ENCODE measurements around the gene PARM1.
A peak's percentile ranks its signal among the peaks of the same experiment; 100 is the strongest.

Gene PARM1

GRCh38 chr4:74932832-74933561 lies at the start of gene PARM1:
Gene PARM1 (plus strand): TSS chr4:74933116. CDS start chr4:74933328, 212 bp downstream.
- peaks cover 43% of the 10 kb centered on the region for H3K27me3 ChIP-seq (ENCODE audit: control insufficient read depth, insufficient read depth, low read length)
- peak within 1 kb of the TSS; percentile 45 for H3K9ac ChIP-seq (ENCODE audit: low read length)
- H3K36me3 ChIP-seq (ENCODE audit: control insufficient read depth, insufficient read depth, low read length): no peaks in the 10 kb centered on the region
- H3K9me3 ChIP-seq (ENCODE audit: control insufficient read depth, insufficient read depth, low read depth, low read length): 0 out of 2 replicates have a peak, but pooled peaks cover 3% of the 10 kb centered on the region
- H3K4me3 ChIP-seq (ENCODE audit: low read depth, low read length): peak within 1 kb of the TSS; percentile 82
- H3K27ac ChIP-seq (ENCODE audit: low read depth, low read length): no peak within 1 kb of the TSS
- peaks cover 10% of the 10 kb centered on the region; the same call in 1 of the 2 replicates for H3K4me1 ChIP-seq (ENCODE audit: control insufficient read depth, insufficient read depth, low read length)

- H3K4me1 ChIP-seq (ENCODE audit: control insufficient read depth, insufficient read depth, low read length): no peaks in the 10 kb centered on the region
- H3K27ac ChIP-seq (ENCODE audit: low read depth, low read length): no peak overlapping the region
- H3K4me3 ChIP-seq (ENCODE audit: low read depth, low read length): no peak overlapping the region
Measured at GRCh38 chr4:74884266-74884665, 48.6 kb upstream of the PARM1 start.

GRCh38 chr4:74886484-74886883 lies 46.4 kb upstream of the PARM1 start:
- H3K27ac ChIP-seq (ENCODE audit: low read depth, low read length): peak overlapping the region; percentile 18; the same call in 1 of the 2 replicates

More at GRCh38 chr4:74884266-74884665, 48.6 kb upstream of the PARM1 start:
- Histone ChIP-seq H3K9ac (ENCODE audit: low read length) (no peak overlapping the region), H3K36me3 (ENCODE audit: control insufficient read depth, insufficient read depth, low read length) (no peaks in the 10 kb centered on the region), H3K9me3 (ENCODE audit: control insufficient read depth, insufficient read depth, low read depth, low read length) (no peaks in the 10 kb centered on the region), H3K27me3 (ENCODE audit: control insufficient read depth, insufficient read depth, low read length) (no peaks in the 10 kb centered on the region)

GRCh38 chr4:74890341-74890740 lies 42.6 kb upstream of the PARM1 start:
- H3K27ac ChIP-seq (ENCODE audit: low read depth, low read length): no peak overlapping the region
- no peak overlapping the region for H3K9ac ChIP-seq (ENCODE audit: low read length)
- H3K27me3 ChIP-seq (ENCODE audit: control insufficient read depth, insufficient read depth, low read length): no peaks in the 10 kb centered on the region
- no peaks in the 10 kb centered on the region for H3K9me3 ChIP-seq (ENCODE audit: control insufficient read depth, insufficient read depth, low read depth, low read length)
- no peaks in the 10 kb centered on the region for H3K36me3 ChIP-seq (ENCODE audit: control insufficient read depth, insufficient read depth, low read length)
- no peaks in the 10 kb centered on the region for H3K4me1 ChIP-seq (ENCODE audit: control insufficient read depth, insufficient read depth, low read length)
- H3K4me3 ChIP-seq (ENCODE audit: low read depth, low read length): no peak overlapping the region

More at GRCh38 chr4:74886484-74886883, 46.4 kb upstream of the PARM1 start:
- H3K9ac ChIP-seq (ENCODE audit: low read length): no peak overlapping the region
- no peaks in the 10 kb centered on the region for H3K36me3 ChIP-seq (ENCODE audit: control insufficient read depth, insufficient read depth, low read length)
- no peaks in the 10 kb centered on the region for H3K4me1 ChIP-seq (ENCODE audit: control insufficient read depth, insufficient read depth, low read length)
- no peak overlapping the region for H3K4me3 ChIP-seq (ENCODE audit: low read depth, low read length)
- no peaks in the 10 kb centered on the region for H3K9me3 ChIP-seq (ENCODE audit: control insufficient read depth, insufficient read depth, low read depth, low read length)
- no peaks in the 10 kb centered on the region for H3K27me3 ChIP-seq (ENCODE audit: control insufficient read depth, insufficient read depth, low read length)

GRCh38 chr4:74891037-74891436 lies 41.9 kb upstream of the PARM1 start:
- H3K27ac ChIP-seq (ENCODE audit: low read depth, low read length): no peak overlapping the region
- no peaks in the 10 kb centered on the region for H3K36me3 ChIP-seq (ENCODE audit: control insufficient read depth, insufficient read depth, low read length)
- H3K4me3 ChIP-seq (ENCODE audit: low read depth, low read length): no peak overlapping the region
- no peaks in the 10 kb centered on the region for H3K9me3 ChIP-seq (ENCODE audit: control insufficient read depth, insufficient read depth, low read depth, low read length)
- no peaks in the 10 kb centered on the region for H3K27me3 ChIP-seq (ENCODE audit: control insufficient read depth, insufficient read depth, low read length)
- no peaks in the 10 kb centered on the region for H3K4me1 ChIP-seq (ENCODE audit: control insufficient read depth, insufficient read depth, low read length)
- H3K9ac ChIP-seq (ENCODE audit: low read length): no peak overlapping the region

- Histone ChIP-seq H3K36me3 (ENCODE audit: control insufficient read depth, insufficient read depth, low read length) (no peaks in the 10 kb centered on the region), H3K4me1 (ENCODE audit: control insufficient read depth, insufficient read depth, low read length) (no peaks in the 10 kb centered on the region), H3K27me3 (ENCODE audit: control insufficient read depth, insufficient read depth, low read length) (no peaks in the 10 kb centered on the region), H3K9ac (ENCODE audit: low read length) (no peak overlapping the region), H3K27ac (ENCODE audit: low read depth, low read length) (no peak overlapping the region), H3K9me3 (ENCODE audit: control insufficient read depth, insufficient read depth, low read depth, low read length) (no peaks in the 10 kb centered on the region), H3K4me3 (ENCODE audit: low read depth, low read length) (no peak overlapping the region)
Measured at GRCh38 chr4:74893171-74893570, 39.7 kb upstream of the PARM1 start.

- Histone ChIP-seq H3K9ac (ENCODE audit: low read length) (no peak overlapping the region), H3K27ac (ENCODE audit: low read depth, low read length) (no peak overlapping the region), H3K9me3 (ENCODE audit: control insufficient read depth, insufficient read depth, low read depth, low read length) (no peaks in the 10 kb centered on the region), H3K4me3 (ENCODE audit: low read depth, low read length) (no peak overlapping the region), H3K4me1 (ENCODE audit: control insufficient read depth, insufficient read depth, low read length) (no peaks in the 10 kb centered on the region), H3K27me3 (ENCODE audit: control insufficient read depth, insufficient read depth, low read length) (no peaks in the 10 kb centered on the region), H3K36me3 (ENCODE audit: control insufficient read depth, insufficient read depth, low read length) (no peaks in the 10 kb centered on the region)
Measured at GRCh38 chr4:74896595-74896994, 36.3 kb upstream of the PARM1 start.

- no peaks in the 10 kb centered on the region for H3K4me1 ChIP-seq (ENCODE audit: control insufficient read depth, insufficient read depth, low read length)
- no peaks in the 10 kb centered on the region for H3K27me3 ChIP-seq (ENCODE audit: control insufficient read depth, insufficient read depth, low read length)
- no peak overlapping the region for H3K9ac ChIP-seq (ENCODE audit: low read length)
- H3K4me3 ChIP-seq (ENCODE audit: low read depth, low read length): no peak overlapping the region
- no peaks in the 10 kb centered on the region for H3K9me3 ChIP-seq (ENCODE audit: control insufficient read depth, insufficient read depth, low read depth, low read length)
- H3K27ac ChIP-seq (ENCODE audit: low read depth, low read length): no peak overlapping the region
- no peaks in the 10 kb centered on the region for H3K36me3 ChIP-seq (ENCODE audit: control insufficient read depth, insufficient read depth, low read length)
Measured at GRCh38 chr4:74897386-74897785, 35.5 kb upstream of the PARM1 start.

- Histone ChIP-seq H3K36me3 (ENCODE audit: control insufficient read depth, insufficient read depth, low read length) (no peaks in the 10 kb centered on the region), H3K9ac (ENCODE audit: low read length) (no peak overlapping the region), H3K27me3 (ENCODE audit: control insufficient read depth, insufficient read depth, low read length) (no peaks in the 10 kb centered on the region), H3K4me1 (ENCODE audit: control insufficient read depth, insufficient read depth, low read length) (no peaks in the 10 kb centered on the region), H3K4me3 (ENCODE audit: low read depth, low read length) (no peak overlapping the region), H3K27ac (ENCODE audit: low read depth, low read length) (no peak overlapping the region), H3K9me3 (ENCODE audit: control insufficient read depth, insufficient read depth, low read depth, low read length) (no peaks in the 10 kb centered on the region)
Measured at GRCh38 chr4:74900862-74901261, 32.1 kb upstream of the PARM1 start.

GRCh38 chr4:74904509-74905065 lies 28.3 kb upstream of the PARM1 start:
- Histone ChIP-seq H3K9ac (ENCODE audit: low read length) (no peak overlapping the region), H3K27me3 (ENCODE audit: control insufficient read depth, insufficient read depth, low read length) (no peaks in the 10 kb centered on the region), H3K4me1 (ENCODE audit: control insufficient read depth, insufficient read depth, low read length) (no peaks in the 10 kb centered on the region), H3K36me3 (ENCODE audit: control insufficient read depth, insufficient read depth, low read length) (no peaks in the 10 kb centered on the region), H3K27ac (ENCODE audit: low read depth, low read length) (no peak overlapping the region), H3K4me3 (ENCODE audit: low read depth, low read length) (no peak overlapping the region), H3K9me3 (ENCODE audit: control insufficient read depth, insufficient read depth, low read depth, low read length) (no peaks in the 10 kb centered on the region)

GRCh38 chr4:74906771-74907170 lies 26.1 kb upstream of the PARM1 start:
- Histone ChIP-seq H3K9me3 (ENCODE audit: control insufficient read depth, insufficient read depth, low read depth, low read length) (no peaks in the 10 kb centered on the region), H3K27me3 (ENCODE audit: control insufficient read depth, insufficient read depth, low read length) (no peaks in the 10 kb centered on the region), H3K4me3 (ENCODE audit: low read depth, low read length) (no peak overlapping the region), H3K9ac (ENCODE audit: low read length) (no peak overlapping the region), H3K27ac (ENCODE audit: low read depth, low read length) (no peak overlapping the region), H3K4me1 (ENCODE audit: control insufficient read depth, insufficient read depth, low read length) (no peaks in the 10 kb centered on the region), H3K36me3 (ENCODE audit: control insufficient read depth, insufficient read depth, low read length) (no peaks in the 10 kb centered on the region)
